NCI-H446 (cell line): ENCODE measurements around the gene TENT5A.
A peak's percentile ranks its signal among the peaks of the same experiment; 100 is the strongest.

ENCODE experiments used
- DNase-seq, 2 experiments: peaks; one replicate each; lab custom pipeline; 2025; lab: John Stamatoyannopoulos, UW

Gene TENT5A

GRCh38 chr6:81771097-81771496, 18.6 kb upstream of the TENT5A start:
- no peak for DNase-seq

GRCh38 chr6:81770381-81770780, 17.9 kb upstream of the TENT5A start:
- no peak for DNase-seq

- no peak for DNase-seq
These were observed 17.3 kb upstream of the TENT5A start for GRCh38 chr6:81769824-81770223.

GRCh38 chr6:81768150-81768942, 15.9 kb upstream of the TENT5A start:
- no peak for DNase-seq

- DNase-seq: no peak
These were observed 14.8 kb upstream of the TENT5A start for GRCh38 chr6:81767163-81767891.

- no peak for DNase-seq
These were observed 14.1 kb upstream of the TENT5A start for GRCh38 chr6:81766482-81767069.

DNA sequence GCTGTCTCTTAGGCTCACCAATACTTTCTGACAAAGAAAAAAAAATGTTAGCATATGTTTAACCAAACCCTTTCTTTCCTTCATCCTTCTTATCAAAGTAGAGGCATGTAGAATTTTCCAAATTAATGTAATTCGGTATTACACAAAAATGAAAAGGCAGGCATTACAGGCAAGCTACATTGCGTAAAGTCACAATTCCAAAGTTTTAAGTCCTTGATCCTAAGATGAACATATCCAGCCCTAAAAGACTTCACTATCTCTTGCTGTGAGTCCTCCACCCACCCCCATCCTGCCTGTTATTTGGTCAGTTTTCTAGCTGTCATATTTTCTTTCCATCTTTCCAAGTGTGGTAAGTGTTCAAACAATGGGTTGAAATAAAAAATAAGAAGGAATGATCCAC, 12.1 kb upstream of the TENT5A start:
- no peak for DNase-seq

DNA sequence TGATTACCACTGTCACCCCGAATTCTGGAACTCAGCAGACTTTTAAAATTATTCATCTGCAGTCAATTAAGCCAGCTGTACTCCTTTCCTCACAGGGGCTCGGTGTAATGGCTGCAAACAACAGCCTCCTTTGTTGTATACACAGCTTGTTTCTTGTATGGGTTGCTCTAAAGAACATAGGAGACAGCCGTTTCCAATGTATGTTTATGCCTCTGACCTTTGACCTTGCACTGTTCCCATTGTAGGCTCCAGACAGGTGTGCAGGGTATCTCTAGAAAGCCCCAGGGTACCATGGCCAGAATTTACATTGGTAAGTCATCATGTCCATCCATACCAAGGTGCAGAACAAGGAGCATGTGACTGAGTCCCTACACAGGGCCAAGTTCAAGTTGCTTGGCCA, 11.5 kb upstream of the TENT5A start:
- DNase-seq: no peak

DNA sequence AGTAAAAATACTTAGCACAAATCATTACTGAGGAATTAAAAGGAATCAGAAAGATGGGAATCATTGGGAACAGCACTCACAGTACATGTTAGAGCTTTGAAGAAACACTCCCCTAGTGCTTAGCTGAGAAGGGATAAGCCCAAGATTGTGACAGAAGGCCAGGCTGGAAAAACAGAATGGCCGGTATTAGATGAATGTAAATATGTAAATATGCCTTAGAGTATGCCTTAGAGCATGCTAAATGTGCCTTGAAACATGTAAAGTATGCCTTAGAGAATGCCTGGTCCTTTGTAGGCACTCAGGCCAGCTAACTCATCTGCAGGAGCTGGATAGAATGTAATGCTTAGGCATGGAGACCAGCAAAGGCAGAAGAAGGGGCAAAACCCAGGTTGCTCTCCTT, 10.6 kb upstream of the TENT5A start:
- DNase-seq: no peak

DNA sequence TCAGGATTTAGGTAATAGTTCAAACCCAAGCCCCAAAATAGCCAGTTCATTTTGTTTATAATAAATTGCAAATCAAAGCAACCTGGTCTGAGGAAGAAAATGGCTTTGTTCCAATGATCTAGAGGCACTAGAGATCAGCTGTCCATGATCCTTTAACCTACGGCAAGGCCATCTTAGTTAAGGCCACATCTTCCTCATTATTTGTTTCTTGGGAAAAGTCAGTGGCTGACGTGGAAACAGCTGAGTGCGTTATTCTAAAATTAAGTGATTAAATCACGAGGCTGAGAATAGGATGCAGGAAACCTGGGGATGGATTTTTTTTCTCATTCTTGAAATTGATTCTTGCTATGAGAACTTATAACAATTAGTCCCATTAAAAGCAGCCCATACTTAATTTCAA, 10.1 kb upstream of the TENT5A start:
- no peak for DNase-seq

- DNase-seq: no peak
These were observed 9.7 kb upstream of the TENT5A start for GRCh38 chr6:81762132-81762531.

- no peak for DNase-seq
These were observed 8.7 kb upstream of the TENT5A start for GRCh38 chr6:81761197-81761596.

DNA sequence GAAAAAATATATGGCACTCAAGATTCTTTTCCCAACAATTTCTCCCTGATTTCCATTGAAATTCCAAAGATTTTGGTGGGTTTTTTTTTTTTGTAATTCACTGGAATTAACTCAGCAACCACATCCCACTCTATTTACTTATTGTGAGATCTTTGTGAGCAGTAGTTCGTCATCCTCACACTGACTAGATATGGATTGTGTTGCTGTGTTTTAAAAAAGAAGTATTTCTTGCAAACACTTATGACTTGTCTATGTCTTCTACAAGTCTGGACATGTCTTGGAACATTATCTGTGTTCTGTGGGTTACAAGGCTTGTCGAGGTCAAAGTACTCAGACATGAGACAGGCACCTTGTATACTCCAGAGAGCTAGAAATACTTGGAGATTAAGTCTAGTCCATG, 7.3 kb upstream of the TENT5A start:
- DNase-seq: no peak

DNA sequence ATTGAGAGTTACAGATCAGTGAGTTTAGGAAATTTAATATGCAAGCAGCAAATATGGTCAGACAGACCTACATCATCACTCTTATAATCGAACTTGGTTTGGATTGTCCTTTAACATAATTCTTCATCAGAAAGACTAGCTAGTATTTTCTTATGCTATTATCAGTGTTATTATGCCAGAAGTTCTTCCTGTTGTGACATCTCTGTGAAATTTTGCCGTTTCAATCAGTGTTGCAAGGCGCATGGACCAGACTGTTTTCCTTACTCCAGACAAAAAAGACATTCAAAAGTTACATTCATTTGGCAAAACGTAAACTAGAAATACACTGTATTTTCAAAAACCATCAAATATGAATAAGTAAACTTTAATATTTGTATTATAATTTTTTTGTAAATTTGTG, 5.7 kb upstream of the TENT5A start:
- DNase-seq: no peak

DNA sequence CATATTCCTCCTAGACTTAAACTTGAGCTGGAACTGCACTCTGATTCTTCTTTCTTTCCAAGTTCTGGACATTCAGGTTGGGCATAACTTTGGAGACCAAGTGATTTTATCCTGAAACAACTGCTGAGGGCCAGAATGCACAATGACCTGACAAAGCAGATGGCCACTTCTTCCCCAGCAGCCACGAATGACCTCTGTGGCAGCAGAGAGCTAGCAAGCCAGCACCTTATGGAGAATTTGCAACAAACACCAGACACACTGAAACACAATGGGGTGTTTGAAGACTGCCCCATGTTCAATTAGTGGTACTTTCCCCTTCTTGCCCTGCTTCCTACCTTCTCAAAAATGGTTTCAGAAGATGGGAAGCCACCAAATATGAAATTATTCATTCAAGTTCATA, 4.2 kb upstream of the TENT5A start:
- DNase-seq: no peak

- DNase-seq: no peak
These were observed 3.1 kb upstream of the TENT5A start for GRCh38 chr6:81755551-81755950.

- DNase-seq: no peak
These were observed 2.4 kb upstream of the TENT5A start for GRCh38 chr6:81754906-81755305.

- peak; percentile 6 to 63 for DNase-seq
These were observed 1.5 kb upstream of the TENT5A start for GRCh38 chr6:81753711-81754577.

- DNase-seq: peak in 1 of 2 experiments; percentile 70
These were observed 635 bp upstream of the TENT5A start for GRCh38 chr6:81752921-81753710.

GRCh38 chr6:81751388-81752083, 945 bp downstream of the TENT5A start:
- DNase-seq: no peak
